ENCODE data around the gene ACOXL. TPM values are rescaled to one million over a fixed set of nuclear protein-coding genes. Genes with fewer than 3 reads are reported as not detected.

The ACOXL gene
- total RNA-seq, 1 donor from 2014 or later = not detected

DNA sequence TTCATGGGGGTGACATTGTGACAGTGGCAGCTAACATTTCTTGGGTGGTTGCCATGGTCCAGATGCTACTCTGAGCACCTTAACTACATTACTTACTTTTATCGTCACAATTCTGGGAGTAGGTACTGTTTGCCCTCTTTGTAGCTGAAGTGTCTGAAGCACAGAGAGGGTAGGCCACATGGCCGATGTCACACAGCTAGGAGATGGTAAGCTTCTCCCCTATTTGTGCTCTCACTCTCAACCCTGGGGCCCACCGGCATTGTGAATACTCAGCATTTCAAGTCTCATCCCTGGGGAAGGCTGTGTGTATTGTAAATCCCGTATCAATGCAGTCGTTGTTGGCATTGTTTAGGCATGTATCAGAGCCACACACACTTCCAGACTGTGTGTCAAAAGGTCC, 136.6 kb downstream of the ACOXL start:
- H3K4me3 ChIP-seq (ENCODE audit: low read length in 3 of 3) = no peak overlapping the region
- H3K27ac ChIP-seq (ENCODE audit: low read depth, low read length) = no peak overlapping the region
- H3K36me3 ChIP-seq (ENCODE audit: control insufficient read depth in 3 of 3, insufficient read depth in 3 of 3, low read length in 3 of 3) = no peaks in the 10 kb centered on the region
- no peak overlapping the region for H3K9ac ChIP-seq (ENCODE audit: low read depth in 1 of 3, low read length in 3 of 3)
- no peaks in the 10 kb centered on the region for H3K9me3 ChIP-seq (ENCODE audit: control insufficient read depth in 3 of 3, low read length in 3 of 3)
- H3K27me3 ChIP-seq (ENCODE audit: control insufficient read depth in 3 of 3, insufficient read depth in 3 of 3, low read length in 3 of 3) = peaks cover 0 to 12% (median 0%) of the 10 kb centered on the region in 3 donors
- no peaks in the 10 kb centered on the region for H3K4me1 ChIP-seq (ENCODE audit: control insufficient read depth in 3 of 3, insufficient read depth in 3 of 3, low read length in 3 of 3)

DNA sequence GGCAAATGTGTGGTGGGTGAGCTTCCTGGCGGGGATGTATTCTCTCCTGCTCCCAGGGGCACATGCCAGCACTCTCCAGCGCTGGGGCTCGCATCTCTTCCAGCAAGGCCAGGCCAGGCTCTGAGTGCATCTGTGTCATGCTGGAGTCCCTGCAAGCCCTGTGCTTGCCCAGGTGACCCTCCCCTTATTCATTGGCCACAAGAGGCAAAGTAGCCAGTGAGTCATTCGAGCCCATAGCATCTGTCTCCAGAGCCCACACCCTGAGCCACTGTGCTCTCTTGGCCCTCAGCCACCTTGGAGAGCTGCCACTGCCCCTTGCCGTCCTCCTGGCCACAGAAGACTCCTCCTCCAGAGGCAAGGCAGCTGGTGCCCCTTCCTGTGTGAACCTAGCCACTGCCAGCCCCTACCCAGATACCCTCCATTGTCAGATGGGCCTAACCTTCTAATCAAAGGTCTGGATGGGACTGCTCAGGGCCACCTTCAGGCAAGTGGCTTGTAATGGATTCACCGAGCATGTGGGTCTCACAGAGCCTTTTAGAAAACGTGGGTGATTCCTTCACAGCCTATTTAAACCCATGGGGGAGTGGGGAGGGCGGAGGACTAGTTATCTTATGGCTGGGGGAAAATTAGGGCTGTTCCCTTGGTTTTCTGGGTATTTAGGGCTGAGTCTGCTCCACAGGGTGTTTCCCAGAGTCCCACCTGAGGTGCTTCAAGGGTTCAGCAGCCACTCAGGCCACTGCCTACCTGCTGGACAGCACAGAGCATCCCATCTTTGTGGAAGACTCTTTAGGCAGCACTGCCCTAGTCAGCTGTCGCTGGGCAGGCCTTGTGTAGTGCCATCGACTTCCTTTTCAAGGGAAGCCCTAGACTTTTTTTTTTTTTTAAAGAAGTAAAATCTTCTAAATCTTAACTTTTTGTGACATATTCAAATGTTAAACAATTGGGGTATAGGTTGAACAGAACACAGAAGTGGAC, 137.4 kb downstream of the ACOXL start:
- no peak overlapping the region for H3K27ac ChIP-seq (ENCODE audit: low read depth, low read length)
- H3K27me3 ChIP-seq (ENCODE audit: control insufficient read depth in 3 of 3, insufficient read depth in 3 of 3, low read length in 3 of 3) = peaks cover 0 to 18% (median 0%) of the 10 kb centered on the region in 3 donors
- no peaks in the 10 kb centered on the region for H3K4me1 ChIP-seq (ENCODE audit: control insufficient read depth in 3 of 3, insufficient read depth in 3 of 3, low read length in 3 of 3)
- H3K4me3 ChIP-seq (ENCODE audit: low read length in 3 of 3) = no peak overlapping the region
- no peak overlapping the region for H3K9ac ChIP-seq (ENCODE audit: low read depth in 1 of 3, low read length in 3 of 3)
- H3K9me3 ChIP-seq (ENCODE audit: control insufficient read depth in 3 of 3, low read length in 3 of 3) = no peaks in the 10 kb centered on the region
- H3K36me3 ChIP-seq (ENCODE audit: control insufficient read depth in 3 of 3, insufficient read depth in 3 of 3, low read length in 3 of 3) = no peaks in the 10 kb centered on the region

DNA sequence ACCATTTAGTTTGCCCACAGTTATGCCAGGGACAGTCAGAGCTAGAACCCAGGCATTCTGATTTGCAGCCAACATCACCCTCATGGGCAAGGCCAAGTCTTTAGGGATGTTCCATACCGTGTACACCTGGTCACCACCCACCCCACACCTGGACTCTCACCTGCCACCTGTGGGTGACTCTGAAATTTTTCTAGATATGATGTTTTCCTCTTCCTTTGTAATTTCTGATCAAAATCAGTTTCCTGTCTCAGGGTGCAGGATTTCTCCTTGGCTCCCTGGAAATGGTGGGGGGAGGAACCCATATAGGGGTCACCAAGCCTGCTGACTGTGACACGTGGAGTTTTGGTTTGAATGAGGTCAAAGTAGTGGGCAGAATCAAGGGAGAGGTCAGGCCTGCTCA, 138.2 kb downstream of the ACOXL start:
- Histone ChIP-seq H3K4me3 (ENCODE audit: low read length in 3 of 3) (no peak overlapping the region), H3K36me3 (ENCODE audit: control insufficient read depth in 3 of 3, insufficient read depth in 3 of 3, low read length in 3 of 3) (no peaks in the 10 kb centered on the region), H3K27ac (ENCODE audit: low read depth, low read length) (no peak overlapping the region), H3K9ac (ENCODE audit: low read depth in 1 of 3, low read length in 3 of 3) (no peak overlapping the region), H3K9me3 (ENCODE audit: control insufficient read depth in 3 of 3, low read length in 3 of 3) (no peaks in the 10 kb centered on the region), H3K4me1 (ENCODE audit: control insufficient read depth in 3 of 3, insufficient read depth in 3 of 3, low read length in 3 of 3) (no peaks in the 10 kb centered on the region), H3K27me3 (ENCODE audit: control insufficient read depth in 3 of 3, insufficient read depth in 3 of 3, low read length in 3 of 3) (peaks cover 0 to 19% (median 0%) of the 10 kb centered on the region in 3 donors)

DNA sequence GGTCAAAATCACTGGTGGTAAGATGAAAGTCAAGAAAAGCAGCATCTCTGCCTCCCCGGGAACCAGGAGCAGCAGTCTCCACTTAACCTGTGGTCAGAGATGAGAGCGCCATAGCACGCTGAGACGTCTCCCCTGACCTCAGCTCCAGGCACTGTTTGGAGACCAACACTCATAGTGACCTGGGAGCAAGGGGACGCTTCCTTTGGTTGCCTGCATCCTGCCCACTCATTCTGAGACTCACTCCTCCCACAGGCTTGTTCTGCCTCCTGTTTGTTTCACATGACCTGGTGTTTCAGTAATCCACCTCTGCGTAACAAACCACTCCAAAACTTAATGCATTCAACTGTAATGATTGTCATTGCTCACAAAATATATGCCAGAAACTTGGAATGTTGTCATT, 139.3 kb downstream of the ACOXL start:
- Histone ChIP-seq H3K27me3 (ENCODE audit: control insufficient read depth in 3 of 3, insufficient read depth in 3 of 3, low read length in 3 of 3) (peaks cover 0 to 19% (median 0%) of the 10 kb centered on the region in 3 donors), H3K4me3 (ENCODE audit: low read length in 3 of 3) (no peak overlapping the region), H3K4me1 (ENCODE audit: control insufficient read depth in 3 of 3, insufficient read depth in 3 of 3, low read length in 3 of 3) (no peaks in the 10 kb centered on the region), H3K27ac (ENCODE audit: low read depth, low read length) (no peak overlapping the region), H3K9me3 (ENCODE audit: control insufficient read depth in 3 of 3, low read length in 3 of 3) (no peaks in the 10 kb centered on the region), H3K36me3 (ENCODE audit: control insufficient read depth in 3 of 3, insufficient read depth in 3 of 3, low read length in 3 of 3) (no peaks in the 10 kb centered on the region), H3K9ac (ENCODE audit: low read depth in 1 of 3, low read length in 3 of 3) (no peak overlapping the region)

DNA sequence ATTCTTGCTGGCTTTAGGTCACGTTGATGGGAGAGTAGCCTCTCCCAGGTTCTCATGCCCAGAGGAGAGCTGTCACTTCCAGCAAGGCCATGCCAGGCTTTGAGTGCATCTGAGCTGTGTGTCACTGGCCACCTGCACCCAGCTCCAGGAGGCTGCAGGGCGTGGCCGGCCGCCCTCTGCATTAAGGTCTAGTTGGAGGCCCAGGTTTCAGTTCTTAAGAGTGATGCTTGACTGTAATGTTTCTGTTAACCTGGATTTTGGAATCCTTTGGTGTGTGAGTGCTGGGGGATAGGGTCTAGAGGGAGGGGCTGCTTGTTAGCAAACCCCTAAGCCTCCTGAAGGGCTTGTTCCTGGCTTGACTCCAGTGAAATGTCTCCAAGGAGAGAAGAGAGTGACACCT, 140.1 kb downstream of the ACOXL start:
- Histone ChIP-seq H3K36me3 (ENCODE audit: control insufficient read depth in 3 of 3, insufficient read depth in 3 of 3, low read length in 3 of 3) (no peaks in the 10 kb centered on the region), H3K27ac (ENCODE audit: low read depth, low read length) (no peak overlapping the region), H3K9me3 (ENCODE audit: control insufficient read depth in 3 of 3, low read length in 3 of 3) (no peaks in the 10 kb centered on the region), H3K4me3 (ENCODE audit: low read length in 3 of 3) (no peak overlapping the region), H3K4me1 (ENCODE audit: control insufficient read depth in 3 of 3, insufficient read depth in 3 of 3, low read length in 3 of 3) (no peaks in the 10 kb centered on the region), H3K27me3 (ENCODE audit: control insufficient read depth in 3 of 3, insufficient read depth in 3 of 3, low read length in 3 of 3) (peaks cover 0 to 13% (median 3%) of the 10 kb centered on the region in 3 donors), H3K9ac (ENCODE audit: low read depth in 1 of 3, low read length in 3 of 3) (no peak overlapping the region)

DNA sequence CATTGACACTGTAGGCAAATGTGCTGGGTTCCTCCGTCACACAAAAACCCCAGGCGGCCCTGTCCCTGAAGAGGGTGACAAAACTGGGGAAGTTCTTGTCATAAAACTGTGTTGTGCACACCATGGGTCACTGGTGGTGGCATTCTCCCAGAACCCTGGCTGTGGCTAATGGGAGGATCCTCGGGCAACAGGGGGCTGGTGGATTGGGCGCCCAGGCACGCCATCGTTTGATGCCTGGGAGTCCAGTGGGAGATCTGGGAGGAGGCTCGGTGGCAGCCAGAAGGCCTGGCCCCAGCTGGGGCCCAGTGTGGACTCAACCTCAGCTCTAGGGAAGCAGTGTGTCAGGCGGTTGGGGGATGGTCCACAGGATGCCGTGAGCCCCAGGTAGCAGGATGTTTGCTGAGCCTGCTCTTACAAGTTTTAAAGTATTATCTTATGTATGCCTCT, 140.7 kb downstream of the ACOXL start:
- H3K4me3 ChIP-seq (ENCODE audit: low read length in 3 of 3) = no peak overlapping the region
- H3K9me3 ChIP-seq (ENCODE audit: control insufficient read depth in 3 of 3, low read length in 3 of 3) = peaks cover 0 to 2% (median 0%) of the 10 kb centered on the region in 3 donors
- H3K27ac ChIP-seq (ENCODE audit: low read depth, low read length) = no peak overlapping the region
- no peaks in the 10 kb centered on the region for H3K4me1 ChIP-seq (ENCODE audit: control insufficient read depth in 3 of 3, insufficient read depth in 3 of 3, low read length in 3 of 3)
- peaks cover 0 to 13% (median 3%) of the 10 kb centered on the region in 3 donors for H3K27me3 ChIP-seq (ENCODE audit: control insufficient read depth in 3 of 3, insufficient read depth in 3 of 3, low read length in 3 of 3)
- no peaks in the 10 kb centered on the region for H3K36me3 ChIP-seq (ENCODE audit: control insufficient read depth in 3 of 3, insufficient read depth in 3 of 3, low read length in 3 of 3)
- H3K9ac ChIP-seq (ENCODE audit: low read depth in 1 of 3, low read length in 3 of 3) = no peak overlapping the region

DNA sequence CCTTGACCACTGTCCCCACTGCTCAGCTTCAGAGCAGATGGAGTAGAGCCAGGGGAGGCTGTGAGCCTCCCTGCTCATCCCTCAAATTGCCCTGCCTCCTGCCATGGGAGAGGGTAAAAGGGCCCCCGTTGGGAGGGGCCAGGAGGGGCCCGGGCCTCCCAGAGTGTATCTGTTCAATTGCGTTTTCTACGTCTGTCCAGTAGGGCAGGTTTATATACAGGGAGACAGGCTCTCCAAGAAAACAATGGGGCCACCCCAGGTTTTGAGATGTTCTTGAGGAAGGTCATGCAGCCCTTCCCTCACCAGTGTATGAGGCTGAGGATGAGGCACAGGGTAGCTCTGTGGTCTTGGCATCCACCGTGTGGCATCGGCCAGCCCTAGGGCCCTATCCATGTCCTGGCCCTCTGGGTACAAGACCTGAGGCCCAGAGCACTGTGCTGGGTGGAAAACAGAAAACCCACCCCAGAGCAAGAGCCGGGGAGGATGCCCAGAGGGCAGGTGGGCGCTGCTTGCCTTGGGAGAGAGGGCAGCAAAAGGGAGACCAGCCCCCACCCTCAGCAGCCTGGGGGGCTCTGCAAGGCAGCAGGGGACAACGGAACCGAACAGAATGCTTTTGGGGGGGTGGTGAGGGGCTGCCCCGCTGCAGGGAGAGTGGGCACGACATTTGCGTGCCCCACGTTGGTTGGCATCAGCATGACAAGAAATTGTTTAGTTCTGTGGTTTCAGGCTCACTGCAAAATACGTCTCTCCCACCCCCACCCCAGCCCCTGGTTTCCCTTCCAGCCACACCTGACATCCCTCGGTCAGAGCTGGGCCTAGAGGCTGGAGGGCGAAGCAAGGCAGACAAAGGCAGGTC, 141.5 kb downstream of the ACOXL start:
- H3K9me3 ChIP-seq (ENCODE audit: control insufficient read depth in 3 of 3, low read length in 3 of 3) = peaks cover 0 to 2% (median 0%) of the 10 kb centered on the region in 3 donors
- H3K36me3 ChIP-seq (ENCODE audit: control insufficient read depth in 3 of 3, insufficient read depth in 3 of 3, low read length in 3 of 3) = no peaks in the 10 kb centered on the region
- no peak overlapping the region for H3K27ac ChIP-seq (ENCODE audit: low read depth, low read length)
- no peak overlapping the region for H3K9ac ChIP-seq (ENCODE audit: low read depth in 1 of 3, low read length in 3 of 3)
- H3K4me3 ChIP-seq (ENCODE audit: low read length in 3 of 3) = no peak overlapping the region
- no peaks in the 10 kb centered on the region for H3K4me1 ChIP-seq (ENCODE audit: control insufficient read depth in 3 of 3, insufficient read depth in 3 of 3, low read length in 3 of 3)
- H3K27me3 ChIP-seq (ENCODE audit: control insufficient read depth in 3 of 3, insufficient read depth in 3 of 3, low read length in 3 of 3) = peaks cover 0 to 13% (median 3%) of the 10 kb centered on the region in 3 donors

DNA sequence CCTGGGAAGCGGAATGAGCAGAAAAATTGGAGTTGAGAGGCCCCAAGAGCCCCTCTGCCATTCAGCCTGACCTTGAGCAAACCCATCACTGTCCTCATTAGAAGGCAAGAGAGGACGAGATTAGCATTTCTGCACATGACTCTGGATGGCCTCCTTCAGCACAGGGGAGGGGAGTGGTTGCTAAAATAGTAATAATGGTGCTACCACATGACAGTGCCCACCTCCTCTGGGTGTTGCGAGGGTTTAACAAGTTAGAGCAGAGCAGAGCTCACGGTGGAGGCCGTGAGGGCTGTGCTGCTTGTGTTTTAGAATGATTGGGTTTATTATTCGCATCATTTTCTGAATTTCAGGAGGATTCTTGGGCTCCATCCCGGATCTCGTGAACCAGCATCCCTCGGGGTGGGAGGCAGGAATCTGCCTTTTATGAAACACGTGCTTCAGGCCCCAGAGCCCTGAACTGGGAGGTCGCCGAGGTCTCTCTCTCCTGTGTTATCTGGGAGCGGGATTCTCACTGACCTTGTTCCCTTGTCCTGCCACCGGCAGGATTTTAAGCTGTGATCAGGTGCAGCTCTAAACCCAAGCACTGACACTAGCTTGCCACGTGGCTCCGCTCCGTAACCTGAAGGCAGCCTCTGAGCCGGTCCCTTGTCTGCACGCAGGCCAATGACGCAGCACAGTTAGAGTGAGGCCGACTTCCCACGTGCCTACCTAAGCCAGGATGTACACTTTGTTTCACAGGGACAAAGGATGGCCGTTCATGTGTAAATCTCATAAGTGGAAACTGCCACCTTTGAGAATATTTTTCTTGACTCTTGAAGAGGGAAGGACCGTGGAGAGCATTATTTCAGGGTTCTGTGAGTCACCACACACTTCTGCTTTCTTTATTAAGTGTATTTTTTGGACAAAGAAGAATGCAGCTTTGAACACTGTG, 142.3 kb downstream of the ACOXL start:
- H3K27me3 ChIP-seq (ENCODE audit: control insufficient read depth in 3 of 3, insufficient read depth in 3 of 3, low read length in 3 of 3) = peaks cover 0 to 13% (median 3%) of the 10 kb centered on the region in 3 donors
- H3K27ac ChIP-seq (ENCODE audit: low read depth, low read length) = no peak overlapping the region
- peaks cover 0 to 2% (median 0%) of the 10 kb centered on the region in 3 donors for H3K9me3 ChIP-seq (ENCODE audit: control insufficient read depth in 3 of 3, low read length in 3 of 3)
- no peak overlapping the region for H3K9ac ChIP-seq (ENCODE audit: low read depth in 1 of 3, low read length in 3 of 3)
- no peaks in the 10 kb centered on the region for H3K36me3 ChIP-seq (ENCODE audit: control insufficient read depth in 3 of 3, insufficient read depth in 3 of 3, low read length in 3 of 3)
- no peaks in the 10 kb centered on the region for H3K4me1 ChIP-seq (ENCODE audit: control insufficient read depth in 3 of 3, insufficient read depth in 3 of 3, low read length in 3 of 3)
- H3K4me3 ChIP-seq (ENCODE audit: low read length in 3 of 3) = no peak overlapping the region

DNA sequence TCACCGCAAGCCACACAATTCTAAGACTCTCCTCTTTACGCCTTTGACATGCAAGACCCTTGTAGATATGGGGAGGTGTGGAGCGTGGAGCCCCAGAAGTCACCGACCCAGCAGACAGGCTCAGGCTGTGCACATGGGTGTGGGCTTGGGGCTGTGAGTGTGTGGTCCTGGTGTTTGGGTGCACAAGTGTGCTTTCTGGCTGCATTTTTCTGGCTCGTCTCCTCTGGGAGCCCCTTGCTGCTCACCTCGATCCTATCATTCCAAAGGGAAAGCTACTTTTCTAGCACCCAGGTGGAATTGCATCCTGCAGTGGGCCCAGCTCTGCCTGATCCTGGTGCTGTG, 143.0 kb downstream of the ACOXL start:
- Histone ChIP-seq H3K36me3 (ENCODE audit: control insufficient read depth in 3 of 3, insufficient read depth in 3 of 3, low read length in 3 of 3) (no peaks in the 10 kb centered on the region), H3K4me3 (ENCODE audit: low read length in 3 of 3) (no peak overlapping the region), H3K4me1 (ENCODE audit: control insufficient read depth in 3 of 3, insufficient read depth in 3 of 3, low read length in 3 of 3) (no peaks in the 10 kb centered on the region), H3K9me3 (ENCODE audit: control insufficient read depth in 3 of 3, low read length in 3 of 3) (peaks cover 0 to 2% (median 0%) of the 10 kb centered on the region in 3 donors), H3K9ac (ENCODE audit: low read depth in 1 of 3, low read length in 3 of 3) (no peak overlapping the region), H3K27me3 (ENCODE audit: control insufficient read depth in 3 of 3, insufficient read depth in 3 of 3, low read length in 3 of 3) (peaks cover 0 to 13% (median 3%) of the 10 kb centered on the region in 3 donors), H3K27ac (ENCODE audit: low read depth, low read length) (no peak overlapping the region)
